ENCODE measurements around the gene ZNG1B.
"Not testable (repeated sequence)": the region's sequence is repeated elsewhere in the genome, so short reads cannot be mapped to it uniquely, and the experiment has no call there.

GRCh38 chr2:113520837-113521236 lies 83.3 kb downstream of the ZNG1B start:
- not testable (repeated sequence) for TF ChIP-seq CTCF, POLR2A, POLR2AphosphoS5 (IDR thresholded peaks at IDR 0.05)

Measured in breast epithelium (tissue), 3 donors.